ENCODE data around the gene RILPL1.
"Not testable (repeated sequence)": the region's sequence is repeated elsewhere in the genome, so short reads cannot be mapped to it uniquely, and the experiment has no call there.

RILPL1 gene

DNA sequence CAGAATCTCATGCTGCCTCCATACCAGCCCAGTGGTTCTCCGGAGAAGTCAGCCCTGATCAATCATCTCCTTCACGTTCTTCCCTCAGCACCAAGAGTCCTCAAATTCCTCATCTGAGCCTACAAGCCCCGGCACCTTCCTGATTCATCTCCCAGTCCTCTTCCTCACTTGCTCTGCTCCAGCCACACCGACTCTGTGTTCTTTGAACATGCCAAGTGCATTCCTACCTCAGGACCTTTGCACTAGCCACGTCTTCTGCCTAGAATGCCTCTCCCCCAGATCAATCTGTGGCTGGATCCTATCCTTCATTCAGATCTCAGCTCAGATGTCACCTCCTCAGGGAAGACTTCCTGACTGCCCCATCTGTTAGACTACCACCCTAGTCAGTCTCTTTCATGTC lies 4.7 kb downstream of the RILPL1 start:
- no peak for DNase-seq

GRCh38 chr12:123526542-123527080 lies 6.9 kb downstream of the RILPL1 start:
- DNase-seq, result no peak

- DNase-seq, result no peak
Observed at GRCh38 chr12:123524378-123524777, 9.1 kb downstream of the RILPL1 start.

GRCh38 chr12:123523518-123523917 lies 10.0 kb downstream of the RILPL1 start:
- no peak for DNase-seq

DNA sequence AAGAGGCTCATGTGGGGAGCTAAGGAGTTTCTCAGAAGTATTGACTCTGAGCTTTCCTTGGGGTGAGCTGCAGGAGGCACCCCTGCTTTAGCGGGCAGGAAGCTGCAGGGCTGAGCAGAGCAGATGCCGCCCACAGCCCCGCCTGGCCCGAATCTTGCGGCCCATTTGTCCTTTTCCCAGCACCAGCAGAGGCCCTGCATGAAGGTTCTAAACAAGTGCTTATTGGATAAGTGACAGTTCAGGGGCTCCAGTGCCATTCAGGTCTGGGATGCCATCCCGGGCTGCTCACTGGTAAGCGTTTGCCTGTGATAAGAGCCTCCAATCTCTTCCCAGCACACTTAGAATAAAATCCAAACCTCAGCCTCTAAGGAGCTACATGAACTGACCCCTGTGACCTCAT lies 11.4 kb downstream of the RILPL1 start:
- DNase-seq, result no peak

DNA sequence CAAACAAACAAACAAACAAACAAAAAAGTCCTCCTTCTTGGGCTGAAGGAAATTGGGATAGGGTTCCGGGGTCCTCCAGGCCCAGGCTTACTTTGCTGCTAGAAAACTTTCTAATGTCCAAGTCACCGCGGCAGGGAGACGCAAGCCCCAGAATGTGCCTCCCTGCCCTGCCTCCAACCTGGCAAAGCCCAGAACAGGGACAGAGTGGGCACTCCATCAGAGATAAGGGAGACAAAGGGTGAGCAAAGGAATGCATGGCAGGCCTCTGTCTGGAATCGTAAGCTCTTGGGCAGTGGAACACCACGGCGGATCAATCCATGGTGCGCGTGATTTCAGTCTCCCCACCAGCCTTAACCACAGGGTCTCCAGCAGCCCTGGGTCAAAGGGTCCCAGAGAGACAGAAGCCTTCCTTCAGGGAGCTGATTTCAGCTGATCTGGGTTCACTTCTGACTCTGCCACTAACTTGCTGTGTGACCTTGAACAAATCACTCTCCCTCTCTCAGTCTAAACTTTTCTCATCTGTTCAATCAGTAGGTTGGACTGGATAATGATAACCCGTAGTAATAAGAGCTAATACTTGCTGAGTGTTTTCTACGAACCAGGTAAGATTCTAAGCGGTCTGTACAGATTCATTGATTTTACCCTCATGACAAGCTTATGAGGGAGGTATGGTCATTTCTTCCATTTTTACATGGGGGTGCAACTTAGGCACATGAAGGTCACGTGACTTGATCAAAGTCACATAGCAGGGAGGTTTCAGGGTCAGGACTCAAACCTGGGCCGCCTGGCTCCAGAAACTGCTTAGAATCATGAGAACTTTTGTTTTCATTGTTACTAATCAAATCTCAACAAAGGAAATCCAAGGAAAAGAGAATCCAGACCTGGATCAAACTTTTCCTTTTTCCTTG lies 12.7 kb downstream of the RILPL1 start:
- no peak for DNase-seq

DNA sequence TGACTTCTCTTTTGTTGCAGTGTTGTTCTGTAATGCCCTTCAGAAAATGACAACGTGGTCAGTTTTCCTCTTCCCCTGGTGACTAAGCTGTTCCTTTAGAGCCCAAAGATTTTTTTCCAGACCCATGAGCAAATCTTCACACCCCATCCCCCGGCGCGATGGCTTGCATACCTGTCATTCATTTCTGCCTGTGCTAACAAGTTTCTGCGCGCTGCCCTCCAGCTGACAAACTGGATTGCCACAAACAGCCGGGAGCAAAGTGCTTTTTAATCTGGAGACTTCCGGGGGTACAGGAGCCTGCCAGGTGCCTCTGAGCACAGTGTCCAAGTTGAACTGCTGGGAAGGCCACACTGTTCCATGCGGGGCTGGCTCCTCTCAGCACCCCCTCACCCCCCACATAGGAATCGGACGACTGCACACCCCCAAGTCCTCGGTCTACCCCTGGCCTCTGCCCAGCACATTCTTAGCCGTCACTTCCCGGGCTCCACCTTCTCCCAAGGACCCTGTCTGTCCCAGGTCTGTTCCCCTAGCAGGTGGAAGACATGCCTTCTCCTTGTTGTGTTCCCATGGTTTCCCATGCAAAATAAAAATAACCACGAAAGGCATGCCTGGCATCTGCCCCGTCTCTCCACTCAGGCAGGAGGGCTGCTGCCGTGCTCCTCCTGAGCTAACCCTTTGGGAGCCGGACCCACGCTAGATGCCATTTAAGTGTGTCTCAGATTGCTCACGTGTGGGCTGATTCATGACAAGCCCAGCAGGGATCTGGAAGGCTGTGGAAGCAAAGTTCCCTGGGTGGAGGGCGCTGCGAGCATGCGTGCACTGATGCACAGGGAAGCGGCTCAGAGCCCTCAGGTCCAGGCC lies 14.1 kb downstream of the RILPL1 start:
- peak; percentile 72 for DNase-seq

DNA sequence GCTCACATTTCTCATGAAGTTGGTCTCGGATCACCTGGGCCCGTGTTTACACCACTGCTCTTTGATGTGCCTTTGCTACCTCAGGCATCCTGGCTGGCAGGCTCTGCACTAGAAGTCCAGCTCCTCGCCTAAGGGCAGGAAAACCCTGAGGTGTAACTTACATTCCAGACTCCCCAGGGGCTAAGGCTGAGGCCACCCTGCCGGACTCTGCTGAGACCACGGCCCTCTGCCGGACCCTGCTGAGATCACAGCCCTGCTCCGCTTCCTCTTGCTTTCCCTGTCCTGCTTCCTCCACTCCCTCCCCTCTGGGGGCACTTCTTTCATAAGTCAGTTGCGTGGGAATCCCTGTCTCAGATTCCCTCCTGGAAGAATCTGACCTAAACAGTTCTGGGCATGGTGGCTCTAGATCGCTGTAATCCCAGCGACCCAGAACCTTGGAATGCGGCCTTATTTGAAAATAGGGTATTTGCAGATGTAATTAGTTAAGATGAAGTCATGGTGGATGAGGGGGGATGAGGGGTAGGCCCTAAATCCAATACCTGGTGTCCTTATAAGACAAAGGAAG lies 17.2 kb downstream of the RILPL1 start:
- DNase-seq, result no peak

DNA sequence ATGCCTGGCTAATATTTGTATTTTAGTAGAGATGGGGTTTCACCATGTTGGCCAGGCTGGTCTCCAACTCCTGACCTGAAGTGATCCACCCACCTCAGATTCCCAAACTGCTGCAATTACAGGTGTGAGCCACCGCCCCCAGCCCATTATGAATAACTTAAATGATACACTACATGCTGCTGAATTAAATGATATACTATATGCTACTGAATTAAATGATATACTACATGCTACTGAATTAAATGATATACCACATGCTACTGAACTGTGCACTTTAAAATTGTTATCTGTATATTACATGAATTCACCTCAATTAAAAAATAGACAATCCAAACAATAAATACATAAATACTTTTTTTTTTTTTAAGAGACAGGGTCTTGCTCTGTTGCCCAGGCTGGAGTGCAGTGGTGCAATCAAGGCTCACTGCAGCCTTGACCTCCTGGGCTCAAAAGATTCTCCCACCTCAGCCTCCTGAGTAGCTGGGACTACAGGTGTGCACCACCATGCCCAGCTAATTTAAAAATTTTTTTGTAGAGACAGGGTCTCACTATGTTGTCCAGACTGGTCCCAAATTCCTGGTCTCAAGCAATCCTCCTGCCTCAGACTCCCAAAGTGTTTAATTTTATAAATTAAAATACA lies 18.8 kb downstream of the RILPL1 start:
- DNase-seq, result not testable (repeated sequence)

GRCh38 chr12:123513805-123514204 lies 19.7 kb downstream of the RILPL1 start:
- DNase-seq, result no peak

GRCh38 chr12:123512838-123513665 lies 20.5 kb downstream of the RILPL1 start:
- no peak for DNase-seq

- DNase-seq, result no peak
Observed at GRCh38 chr12:123506843-123507236, 26.7 kb downstream of the RILPL1 start.

GRCh38 chr12:123506059-123506842 lies 27.3 kb downstream of the RILPL1 start:
- DNase-seq, result no peak

DNA sequence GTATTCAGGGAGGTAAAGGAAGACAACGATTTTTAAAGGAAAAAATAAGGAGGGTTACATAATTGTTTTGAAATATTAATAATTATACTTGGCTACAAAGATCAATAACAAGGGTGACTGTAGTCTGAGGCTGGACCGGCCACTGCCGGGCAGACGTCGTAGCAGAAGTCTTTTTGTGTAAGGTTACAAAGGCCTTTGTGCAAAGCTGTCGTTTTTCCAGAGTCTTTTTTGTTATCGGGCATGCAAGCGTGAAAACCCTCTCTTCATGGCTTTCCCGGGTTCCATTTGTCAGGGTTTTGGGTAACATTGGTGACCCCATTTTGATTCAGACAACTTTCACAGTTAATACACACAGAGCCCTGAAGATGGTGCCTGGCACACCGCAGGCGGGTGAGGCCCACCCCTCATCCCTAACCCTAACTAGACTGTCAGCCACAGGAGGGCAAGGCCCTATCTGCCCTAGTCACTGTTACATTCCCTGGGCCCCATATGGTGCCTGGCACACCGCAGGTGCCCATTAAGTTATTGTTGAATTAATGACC lies 31.3 kb downstream of the RILPL1 start:
- DNase-seq, result no peak

GRCh38 chr12:123499332-123499731 lies 34.2 kb downstream of the RILPL1 start:
- DNase-seq, result no peak

- DNase-seq, result no peak
Observed at GRCh38 chr12:123498126-123498825, 35.2 kb downstream of the RILPL1 start.

- no peak for DNase-seq
Observed at GRCh38 chr12:123497065-123497464, 36.5 kb downstream of the RILPL1 start.

DNA sequence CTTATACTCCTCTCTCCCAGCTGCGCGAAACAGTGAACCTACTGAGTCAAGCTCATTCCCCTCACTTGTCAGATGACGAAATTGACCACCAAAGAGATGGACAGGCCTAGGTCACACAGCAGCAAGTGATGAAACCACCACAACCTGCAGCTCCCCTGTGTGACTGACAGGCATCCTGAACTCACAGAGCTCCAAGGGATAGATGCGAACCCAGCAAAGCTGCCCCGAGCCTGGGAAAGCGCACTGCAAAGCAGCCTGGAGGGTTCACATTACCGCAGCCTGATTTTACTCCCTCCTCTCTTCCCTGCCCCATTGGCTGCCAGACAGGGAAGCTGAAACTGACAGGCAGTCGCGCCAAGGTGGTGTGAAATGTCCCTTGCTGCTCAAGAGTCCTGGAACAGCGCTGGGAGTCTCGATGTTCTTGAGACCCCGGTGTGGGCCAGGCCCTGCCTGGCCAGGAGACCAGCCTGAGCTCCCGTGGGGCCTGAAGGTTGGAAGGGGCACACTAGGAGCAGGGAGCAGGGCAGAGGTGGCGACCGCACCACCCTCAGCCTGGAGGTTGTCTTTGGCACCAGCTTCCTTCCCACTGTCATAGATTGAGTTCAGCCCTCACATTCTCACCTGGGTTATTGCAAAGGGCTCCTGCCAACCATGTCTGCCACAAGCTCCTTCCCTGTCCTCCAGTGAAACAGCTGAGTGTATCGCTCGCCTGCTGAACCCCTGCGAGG lies 39.2 kb downstream of the RILPL1 start:
- no peak for DNase-seq

DNA sequence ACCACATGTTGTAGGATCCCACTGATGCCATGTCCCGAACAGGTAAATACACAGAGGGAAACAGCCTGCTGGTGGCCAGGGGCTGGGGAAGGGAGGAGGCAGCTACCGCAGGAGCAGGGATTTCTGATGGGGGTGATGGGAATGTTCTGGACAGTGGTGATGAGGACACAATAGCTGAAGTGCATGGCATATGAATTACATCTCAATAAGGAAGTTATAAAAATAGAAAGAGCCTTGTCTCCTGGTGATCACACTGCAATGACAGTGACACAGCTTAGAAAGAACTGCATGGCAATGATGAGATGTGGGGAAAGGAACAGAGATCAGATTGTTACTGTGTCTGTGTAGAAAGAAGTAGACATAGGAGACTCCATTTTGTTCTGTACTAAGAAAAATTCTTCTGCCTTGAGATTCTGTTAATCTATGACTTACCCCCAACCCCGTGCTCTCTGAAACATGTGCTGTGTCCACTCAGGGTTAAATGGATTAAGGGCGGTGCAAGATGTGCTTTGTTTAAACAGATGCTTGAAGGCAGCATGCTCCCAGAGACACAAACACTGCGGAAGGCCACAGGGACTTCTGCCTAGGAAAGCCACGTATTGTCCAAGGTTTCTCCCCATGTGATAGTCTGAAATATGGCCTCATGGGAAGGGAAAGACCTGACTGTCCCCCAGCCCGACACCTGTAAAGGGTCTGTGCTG lies 41.0 kb downstream of the RILPL1 start:
- not testable (repeated sequence) for DNase-seq
